Activated CD8-positive, alpha-beta memory T cell treated with anti-CD3 and anti-CD28 coated beads, Interleukin-2, amount 50 U/mL, for 4 hours (primary cell): ENCODE results near the gene ODAD3.
"Not testable (repeated sequence)": the region's sequence is repeated elsewhere in the genome, so short reads cannot be mapped to it uniquely, and the experiment has no call there.

Source experiments
- DNase-seq: peaks from one replicate; pipeline ENCODE4 v3.0.0-alpha.2; 2020

ODAD3 gene

GRCh38 chr19:11458912-11459311 is 24.0 kb upstream of the ODAD3 start:
- DNase-seq = not testable (repeated sequence)

DNA sequence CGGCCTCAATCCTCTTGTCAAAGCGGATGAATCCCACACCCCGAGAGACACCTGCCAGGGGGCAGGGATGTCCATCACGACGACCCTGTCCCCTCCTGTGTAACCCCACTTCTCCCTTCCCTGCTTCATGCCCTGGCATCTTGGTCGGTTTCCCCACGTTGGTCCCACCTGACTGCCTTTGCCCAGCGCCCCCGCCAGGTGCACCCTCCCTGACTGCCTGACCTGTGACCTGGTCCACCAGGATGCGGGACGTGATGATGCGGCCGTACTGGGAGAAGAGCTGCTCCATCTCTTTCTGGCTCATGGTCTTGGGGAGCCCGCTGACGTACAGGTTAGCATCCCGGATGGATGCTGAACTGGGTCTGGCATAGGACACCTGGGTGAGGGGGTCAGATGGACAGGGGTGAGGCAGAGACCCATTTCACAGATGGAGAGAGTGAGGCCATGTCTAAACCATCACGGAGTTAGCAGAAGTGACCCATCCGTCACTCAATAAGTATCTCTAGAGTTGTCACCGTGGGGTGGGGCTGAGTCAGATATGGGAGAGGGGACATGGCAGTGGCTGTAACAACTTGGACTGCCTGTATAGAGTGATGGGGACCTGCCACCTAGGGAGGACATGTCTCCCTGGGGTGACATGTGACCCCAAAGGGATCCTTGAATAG is 23.4 kb upstream of the ODAD3 start:
- no peak for DNase-seq

- DNase-seq = no peak
These were observed 22.9 kb upstream of the ODAD3 start for GRCh38 chr19:11457831-11458230.

DNA sequence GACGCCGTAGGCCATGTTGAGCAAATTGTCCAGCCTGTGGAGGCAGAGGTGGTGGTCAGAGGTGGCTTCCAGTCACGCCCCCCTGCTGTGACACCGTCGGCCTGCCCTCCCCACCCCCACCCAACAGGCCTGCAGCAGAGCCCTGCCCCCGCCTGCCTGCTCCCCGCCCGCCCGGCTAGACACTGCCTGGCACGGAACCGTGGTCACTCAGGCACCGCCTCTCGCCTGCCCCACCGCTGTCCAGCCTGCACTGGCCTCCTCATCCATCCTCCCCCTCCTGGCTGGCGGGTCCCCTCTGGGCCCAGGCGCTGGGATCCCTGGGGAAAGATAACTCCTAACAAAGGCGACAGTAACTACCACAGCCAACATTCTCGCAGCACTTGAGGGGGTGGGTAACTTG is 22.2 kb upstream of the ODAD3 start:
- no peak for DNase-seq

DNA sequence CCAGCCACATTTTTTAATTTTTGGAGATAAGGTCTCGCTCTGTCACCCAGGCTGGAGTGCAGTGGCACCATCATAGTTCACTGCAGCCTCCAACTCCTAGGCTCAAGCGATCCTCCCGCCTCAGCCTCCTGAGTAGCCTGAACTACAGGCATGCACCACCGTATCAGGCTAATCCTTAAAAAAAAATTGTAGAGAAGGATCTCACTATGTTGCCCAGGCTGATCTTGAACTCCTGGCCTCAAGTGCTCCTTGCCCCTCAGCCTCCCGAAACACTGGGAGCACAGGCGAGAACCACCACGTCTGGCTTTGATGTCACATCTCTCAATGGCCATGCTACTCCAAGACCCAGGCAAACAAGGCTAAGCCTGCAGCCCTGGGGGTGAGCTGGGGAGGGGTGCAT is 21.7 kb upstream of the ODAD3 start:
- no peak for DNase-seq

GRCh38 chr19:11455233-11455554 is 20.3 kb upstream of the ODAD3 start:
- not testable (repeated sequence) for DNase-seq

GRCh38 chr19:11453468-11454341 is 18.8 kb upstream of the ODAD3 start:
- DNase-seq = no peak

DNA sequence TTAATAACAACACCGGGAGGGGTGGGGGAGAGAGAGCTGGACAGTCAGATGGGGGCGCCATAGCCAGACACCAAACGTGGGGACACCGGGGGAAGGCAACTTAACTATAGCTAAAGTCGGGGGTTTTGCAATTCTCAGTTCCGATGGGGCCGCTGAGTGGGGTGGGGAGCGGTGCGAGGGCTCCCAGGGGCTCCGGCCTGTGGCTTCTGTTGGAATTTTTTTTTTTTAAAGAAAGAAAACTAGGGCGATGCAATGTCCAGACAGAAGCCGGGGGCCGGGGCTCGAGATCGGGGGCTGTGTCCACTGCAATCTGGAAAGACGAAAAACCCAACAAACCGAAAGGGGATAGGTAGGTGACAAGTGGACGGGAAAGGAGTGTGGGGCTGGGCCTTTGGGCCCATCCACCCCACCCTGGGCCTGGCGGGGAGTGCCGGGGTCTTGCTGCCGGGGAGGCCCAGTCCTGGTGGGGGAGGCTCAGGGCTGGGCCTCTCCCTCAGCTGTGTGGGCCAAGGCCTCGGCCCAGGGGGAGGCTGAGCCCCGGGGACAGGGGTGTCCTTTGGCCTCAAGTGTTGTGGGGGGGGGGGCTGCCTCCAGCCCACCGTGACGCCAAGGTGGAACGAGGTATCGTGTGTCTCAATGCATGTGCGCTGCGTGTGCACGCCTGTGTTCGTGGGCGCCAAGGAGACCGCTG is 17.8 kb upstream of the ODAD3 start:
- DNase-seq = no peak

DNA sequence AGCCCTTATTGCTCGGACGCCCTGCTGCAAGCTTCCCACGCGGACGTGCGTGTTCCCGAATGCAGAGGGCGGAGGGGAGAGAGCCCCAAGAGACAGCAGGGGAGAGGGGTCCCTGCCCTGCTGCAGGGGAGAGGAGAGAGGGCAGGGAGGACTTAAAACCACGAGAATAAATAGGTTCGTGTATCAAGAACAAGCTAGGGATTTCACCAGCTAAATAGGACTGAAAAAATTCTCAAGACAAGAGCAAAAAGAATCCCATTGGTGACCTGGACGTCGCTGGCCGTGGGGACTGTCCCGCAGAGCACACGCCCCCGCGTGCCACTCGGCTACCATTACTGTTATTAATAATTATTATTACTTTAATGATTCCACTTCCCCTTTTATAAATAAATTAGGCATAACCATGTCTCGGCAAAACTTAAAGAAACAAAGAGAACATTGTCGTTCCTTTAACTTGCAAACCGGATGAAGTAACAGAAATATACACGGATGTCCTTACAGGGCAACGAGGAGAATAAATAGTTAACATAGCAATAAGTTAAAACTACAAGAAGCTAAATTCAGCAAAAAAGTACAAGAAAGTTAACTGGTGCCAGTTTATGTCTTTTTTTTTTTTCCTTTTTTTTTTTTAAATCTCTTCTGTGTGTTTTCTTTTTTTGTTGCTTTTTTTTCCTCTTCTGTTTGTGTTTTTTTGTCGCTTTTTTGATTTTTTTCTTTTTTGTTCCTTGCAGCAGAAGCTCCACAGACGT is 17.1 kb upstream of the ODAD3 start:
- no peak for DNase-seq

DNA sequence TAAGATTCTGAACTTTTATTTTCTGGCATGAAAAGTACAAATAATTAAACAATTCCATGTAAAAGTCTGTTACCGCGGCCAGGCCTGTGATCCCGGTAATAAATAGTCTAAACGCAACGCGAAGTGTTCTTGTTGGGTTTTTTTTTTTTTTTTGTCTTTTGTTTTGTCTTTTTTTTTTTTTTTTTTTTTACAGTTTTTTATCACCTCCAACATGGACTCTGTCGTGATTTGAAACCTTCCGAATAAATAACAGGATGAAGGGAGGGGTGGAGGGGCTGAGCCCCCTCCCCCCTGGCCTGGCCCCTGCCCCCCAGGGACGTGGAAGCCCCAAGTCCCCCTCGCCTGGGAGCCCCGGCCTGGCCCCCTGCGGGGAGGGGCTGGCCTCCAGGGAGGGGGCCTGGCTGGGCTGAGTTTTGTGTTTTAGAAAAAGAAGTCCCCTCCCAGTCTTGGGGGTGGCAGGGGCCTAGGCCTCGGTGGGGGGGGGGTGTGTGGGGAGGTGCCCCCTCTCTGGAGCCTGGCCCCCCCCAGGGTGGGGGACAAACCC is 16.5 kb upstream of the ODAD3 start:
- no peak for DNase-seq

- no peak for DNase-seq
These were observed 15.8 kb upstream of the ODAD3 start for GRCh38 chr19:11450570-11451326.

DNA sequence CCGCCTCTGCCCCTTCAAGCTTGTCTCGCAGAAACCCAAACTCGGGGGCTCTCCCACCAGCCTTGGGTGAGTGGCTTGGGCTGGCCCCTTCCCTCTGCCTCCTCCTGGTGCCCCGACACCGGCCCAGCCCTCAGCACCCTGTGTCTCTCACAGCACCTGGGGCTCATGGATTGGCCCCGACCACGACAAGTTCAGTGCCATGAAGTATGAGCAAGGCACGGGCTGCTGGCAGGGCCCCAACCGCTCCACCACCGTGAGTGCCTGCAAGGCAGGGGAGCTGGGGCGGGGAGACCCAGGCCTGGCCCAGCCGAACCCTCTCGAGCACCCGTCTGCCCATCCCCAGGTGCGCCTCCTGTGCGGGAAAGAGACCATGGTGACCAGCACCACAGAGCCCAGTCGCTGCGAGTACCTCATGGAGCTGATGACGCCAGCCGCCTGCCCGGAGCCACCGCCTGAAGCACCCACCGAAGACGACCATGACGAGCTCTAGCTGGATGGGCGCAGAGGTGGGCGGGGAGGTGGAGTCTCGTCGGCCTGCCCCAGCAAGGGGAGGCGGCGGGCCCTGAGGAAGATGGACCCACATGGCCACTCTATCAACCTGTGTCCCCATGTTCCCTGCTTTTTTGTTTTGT is 14.1 kb upstream of the ODAD3 start:
- no peak for DNase-seq

- no peak for DNase-seq
These were observed 13.5 kb upstream of the ODAD3 start for GRCh38 chr19:11448410-11448809.

GRCh38 chr19:11447347-11448262 is 12.7 kb upstream of the ODAD3 start:
- DNase-seq = no peak

- peak; percentile 52 for DNase-seq
These were observed 11.9 kb upstream of the ODAD3 start for GRCh38 chr19:11446652-11447301.

DNA sequence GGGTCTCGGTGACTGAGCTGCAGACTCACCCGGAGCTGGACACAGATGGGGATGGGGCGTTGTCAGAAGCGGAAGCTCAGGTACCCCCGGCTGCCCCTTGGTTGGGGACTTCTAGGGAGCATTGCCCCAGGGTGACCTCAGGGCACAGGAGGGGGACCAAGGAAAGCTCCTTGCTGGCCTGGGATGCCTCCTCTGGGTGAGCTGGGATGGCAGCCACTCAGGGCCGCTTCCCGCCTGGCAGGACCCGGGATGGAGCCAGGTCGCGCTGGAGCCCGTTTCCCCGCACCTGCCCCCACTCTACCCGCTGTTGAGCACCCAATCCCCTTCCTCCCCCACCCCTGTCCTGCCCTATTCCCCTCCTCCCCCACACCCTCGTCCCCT is 11.3 kb upstream of the ODAD3 start:
- DNase-seq = no peak

DNA sequence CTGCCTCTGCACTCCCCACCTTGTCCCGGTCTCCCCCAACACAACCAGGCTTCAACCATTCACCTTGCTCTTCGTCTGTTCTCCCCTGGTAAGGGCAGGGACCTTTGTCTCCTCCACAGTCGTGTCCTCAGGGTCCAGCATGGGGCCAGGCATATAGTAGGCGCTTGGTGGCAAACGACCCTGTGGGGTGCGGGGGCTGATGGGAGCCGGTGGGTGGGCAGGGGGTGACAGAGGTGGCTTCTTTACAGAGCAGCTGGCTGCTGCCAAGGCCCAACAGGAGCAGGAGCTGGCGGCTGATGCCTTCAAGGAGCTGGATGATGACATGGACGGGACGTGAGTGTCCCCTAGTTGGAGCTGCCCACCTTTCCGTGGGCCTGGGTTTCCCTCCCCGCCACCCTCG is 10.2 kb upstream of the ODAD3 start:
- DNase-seq = no peak

GRCh38 chr19:11444059-11444458 is 9.1 kb upstream of the ODAD3 start:
- no peak for DNase-seq

GRCh38 chr19:11437955-11438354 is 3.0 kb upstream of the ODAD3 start:
- DNase-seq = no peak

GRCh38 chr19:11435833-11436313 is 952 bp upstream of the ODAD3 start:
- no peak for DNase-seq
